Measurements from ENCODE around the gene NRG2. TPM values are rescaled to one million over a fixed set of nuclear protein-coding genes. Genes with fewer than 3 reads are reported as not detected.

Gene NRG2
- total and polyA plus RNA-seq, 2 experiments from 2014 or later, result 0.05 TPM; not detected in 1

DNA sequence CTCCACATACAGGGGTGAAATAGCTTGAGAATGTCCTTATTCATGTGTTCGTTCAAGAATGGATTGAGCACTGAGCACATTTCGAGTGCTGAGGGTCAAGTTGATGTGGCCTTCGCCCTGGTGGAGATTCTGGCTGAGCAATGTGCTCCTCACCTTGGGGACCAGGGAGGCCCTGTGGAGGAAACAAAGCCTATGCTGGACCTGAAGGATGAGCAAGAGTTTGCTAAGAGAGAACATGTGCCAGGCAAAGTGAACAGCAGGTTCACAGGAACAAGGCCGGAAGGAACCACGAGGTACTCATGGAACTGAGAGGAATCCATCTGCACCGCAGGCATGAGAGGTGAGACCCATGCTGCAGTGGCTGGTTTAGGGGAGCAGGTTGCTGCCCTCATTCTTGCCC, 145.1 kb downstream of the NRG2 start:
- in situ Hi-C loops (cut with MboI), result no loop called here
- no peak overlapping the region for H3K9ac ChIP-seq
- H3K9me2 ChIP-seq (ENCODE audit: insufficient read depth), result no peaks in the 10 kb centered on the region
- no peaks in the 10 kb centered on the region for H3K9me3 ChIP-seq (ENCODE audit: low read depth)
- H2AFZ ChIP-seq, result no peak overlapping the region
- H3K4me3 ChIP-seq, result no peak overlapping the region
- H3F3A ChIP-seq (ENCODE audit: insufficient read depth), result no peaks in the 10 kb centered on the region
- no peaks in the 10 kb centered on the region for H3K4me1 ChIP-seq (ENCODE audit: insufficient read depth)
- H3K36me3 ChIP-seq (ENCODE audit: low read depth), result no peaks in the 10 kb centered on the region
- H3K79me2 ChIP-seq (ENCODE audit: insufficient read depth), result no peaks in the 10 kb centered on the region
- no peaks in the 10 kb centered on the region for H4K20me1 ChIP-seq (ENCODE audit: insufficient read depth)
- no peak for DNase-seq
- H3K27me3 ChIP-seq (replicated peaks; ENCODE audit: insufficient read depth), result peaks cover 48% of the 10 kb centered on the region
- no peak overlapping the region for H3K27ac ChIP-seq
- no peak for TF ChIP-seq EZH2 (IDR thresholded peaks at IDR 0.05; ENCODE audit: insufficient read depth, poor library complexity, severe bottlenecking)
- no peak for TF ChIP-seq EZH2phosphoT487 (IDR thresholded peaks at IDR 0.05; ENCODE audit: insufficient read depth, low read depth)
- 67 to 76% methylated on average over 6 of the region's 6 CpGs for WGBS, 2 experiments (ENCODE audit: low coverage in 1 of 2, low lambda C conversion rate in 2 of 2, missing lambda C conversion rate in 2 of 2)
- no peak overlapping the region for H3K4me2 ChIP-seq (ENCODE audit: unreplicated experiment)

DNA sequence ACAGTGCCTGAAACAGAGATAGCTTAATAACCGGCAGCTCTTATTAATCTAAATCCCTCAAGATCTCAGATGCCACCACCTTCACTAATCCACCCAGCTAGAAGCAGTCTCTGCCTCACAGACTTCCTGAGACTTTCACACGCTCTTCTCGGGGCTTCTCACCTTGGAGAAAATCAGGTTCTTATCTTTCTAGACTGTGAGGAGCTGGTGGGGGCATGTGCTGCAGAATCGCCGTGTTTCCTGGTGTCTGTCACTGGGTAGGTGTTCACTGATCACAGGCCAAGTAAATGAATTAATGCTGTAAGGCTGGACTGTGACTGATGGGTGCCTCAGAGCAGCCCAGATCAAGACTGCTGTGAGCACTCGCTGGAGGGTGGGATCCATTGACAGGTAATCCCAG, 145.8 kb downstream of the NRG2 start:
- no peaks in the 10 kb centered on the region for H3K4me1 ChIP-seq (ENCODE audit: insufficient read depth)
- H3K27me3 ChIP-seq (replicated peaks; ENCODE audit: insufficient read depth), result peaks cover 45% of the 10 kb centered on the region

DNA sequence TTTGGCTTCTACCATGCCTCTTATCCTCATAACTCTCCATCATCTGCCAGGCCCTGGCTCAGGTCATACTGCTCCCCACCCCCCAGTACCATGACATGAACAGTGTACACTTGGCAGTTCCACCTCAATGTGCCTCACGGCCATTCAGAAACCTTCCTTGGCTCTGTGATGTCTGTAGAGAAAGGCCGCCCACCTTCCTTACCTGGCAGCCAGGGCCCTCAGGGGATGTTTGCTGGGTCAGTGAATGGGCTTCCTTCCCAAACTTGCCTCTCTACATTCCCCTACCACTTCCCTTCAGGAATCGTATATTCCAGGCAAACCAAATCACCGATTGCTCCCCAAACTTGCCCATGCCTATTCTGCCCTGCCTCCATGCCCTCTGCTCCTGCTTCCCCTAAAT, 146.4 kb downstream of the NRG2 start:
- 51 to 62% methylated on average over 4 of the region's 4 CpGs for WGBS, 2 experiments (ENCODE audit: low coverage in 1 of 2, low lambda C conversion rate in 2 of 2, missing lambda C conversion rate in 2 of 2)
- no peak for DNase-seq
- Histone ChIP-seq H3K4me2 (ENCODE audit: unreplicated experiment) (no peak overlapping the region), H3K4me3 (no peak overlapping the region), H3K4me1 (ENCODE audit: insufficient read depth) (no peaks in the 10 kb centered on the region), H3K27me3 (replicated peaks; ENCODE audit: insufficient read depth) (peaks cover 45% of the 10 kb centered on the region), H3F3A (ENCODE audit: insufficient read depth) (no peaks in the 10 kb centered on the region), H2AFZ (no peak overlapping the region), H3K9ac (no peak overlapping the region), H3K79me2 (ENCODE audit: insufficient read depth) (no peaks in the 10 kb centered on the region), H3K9me2 (ENCODE audit: insufficient read depth) (no peaks in the 10 kb centered on the region), H4K20me1 (ENCODE audit: insufficient read depth) (no peaks in the 10 kb centered on the region), H3K9me3 (ENCODE audit: low read depth) (no peaks in the 10 kb centered on the region), H3K27ac (no peak overlapping the region), H3K36me3 (ENCODE audit: low read depth) (no peaks in the 10 kb centered on the region)
- in situ Hi-C loops (cut with MboI), result no loop called here
- TF ChIP-seq EZH2 (IDR thresholded peaks at IDR 0.05; ENCODE audit: insufficient read depth, poor library complexity, severe bottlenecking), result no peak
- TF ChIP-seq EZH2phosphoT487 (IDR thresholded peaks at IDR 0.05; ENCODE audit: insufficient read depth, low read depth), result no peak

More for the DNA sequence above, 145.8 kb downstream of the NRG2 start:
- Histone ChIP-seq H3K79me2 (ENCODE audit: insufficient read depth) (no peaks in the 10 kb centered on the region), H3K4me3 (no peak overlapping the region), H3K9me3 (ENCODE audit: low read depth) (no peaks in the 10 kb centered on the region), H3K36me3 (ENCODE audit: low read depth) (no peaks in the 10 kb centered on the region), H3K27ac (no peak overlapping the region), H3K9me2 (ENCODE audit: insufficient read depth) (no peaks in the 10 kb centered on the region), H3F3A (ENCODE audit: insufficient read depth) (no peaks in the 10 kb centered on the region), H3K4me2 (ENCODE audit: unreplicated experiment) (no peak overlapping the region), H3K9ac (no peak overlapping the region), H4K20me1 (ENCODE audit: insufficient read depth) (no peaks in the 10 kb centered on the region), H2AFZ (no peak overlapping the region)
- in situ Hi-C loops (cut with MboI), result no loop called here
- TF ChIP-seq EZH2 (IDR thresholded peaks at IDR 0.05; ENCODE audit: insufficient read depth, poor library complexity, severe bottlenecking) (no peak), EZH2phosphoT487 (IDR thresholded peaks at IDR 0.05; ENCODE audit: insufficient read depth, low read depth) (no peak)
- 70 to 77% methylated on average over 6 of the region's 6 CpGs for WGBS, 2 experiments (ENCODE audit: low coverage in 1 of 2, low lambda C conversion rate in 2 of 2, missing lambda C conversion rate in 2 of 2)
- no peak for DNase-seq

DNA sequence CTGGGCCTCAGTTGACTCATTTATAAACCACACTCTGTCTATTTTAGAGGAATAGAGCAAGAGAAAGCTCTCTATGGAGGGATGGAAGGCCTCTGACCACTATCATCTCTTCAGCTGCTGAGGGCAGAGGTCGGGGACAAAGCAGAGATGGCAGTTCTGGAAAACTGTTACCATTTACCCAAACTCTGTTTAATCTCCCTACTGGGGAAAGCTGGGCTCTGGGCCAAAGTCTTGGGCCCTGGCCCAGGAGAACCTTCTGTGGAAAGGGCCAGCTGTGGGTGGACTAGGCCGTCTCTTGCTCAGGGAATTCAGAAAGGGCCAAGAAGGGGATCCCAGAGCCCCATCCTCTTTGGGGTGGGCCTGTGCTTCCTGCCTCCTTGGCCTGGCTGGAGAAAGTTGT, 147.5 kb downstream of the NRG2 start:
- peaks cover 45% of the 10 kb centered on the region for H3K27me3 ChIP-seq (replicated peaks; ENCODE audit: insufficient read depth)

DNA sequence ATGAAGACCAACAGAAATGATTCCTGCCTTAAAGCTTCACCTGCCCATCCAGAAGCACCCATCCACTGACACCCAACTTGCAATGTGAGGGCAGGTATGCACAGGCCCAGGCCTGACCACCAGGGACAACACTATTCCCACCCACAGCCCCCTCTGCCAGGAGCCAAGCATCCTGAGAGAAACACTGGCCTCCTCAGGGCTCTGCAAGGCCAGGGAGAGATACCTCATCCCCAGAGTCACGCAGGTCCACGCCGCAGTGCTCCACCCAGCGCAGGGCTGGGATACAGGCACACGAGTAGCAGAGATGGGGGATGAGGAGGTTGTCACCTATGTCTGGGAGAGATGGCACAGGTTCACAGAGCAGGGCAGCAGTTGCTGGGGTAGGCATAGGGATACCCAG, 148.1 kb downstream of the NRG2 start:
- 71 to 82% methylated on average over 5 of the region's 5 CpGs for WGBS, 2 experiments (ENCODE audit: low coverage in 1 of 2, low lambda C conversion rate in 2 of 2, missing lambda C conversion rate in 2 of 2)
- no peaks in the 10 kb centered on the region for H4K20me1 ChIP-seq (ENCODE audit: insufficient read depth)
- no peaks in the 10 kb centered on the region for H3K9me3 ChIP-seq (ENCODE audit: low read depth)
- TF ChIP-seq EZH2 (IDR thresholded peaks at IDR 0.05; ENCODE audit: insufficient read depth, poor library complexity, severe bottlenecking) (no peak), EZH2phosphoT487 (IDR thresholded peaks at IDR 0.05; ENCODE audit: insufficient read depth, low read depth) (no peak)
- H3K4me2 ChIP-seq (ENCODE audit: unreplicated experiment), result no peak overlapping the region
- no peak overlapping the region for H3K27ac ChIP-seq
- no peak for DNase-seq
- H3K9ac ChIP-seq, result no peak overlapping the region
- H3K79me2 ChIP-seq (ENCODE audit: insufficient read depth), result no peaks in the 10 kb centered on the region
- no peak overlapping the region for H3K4me3 ChIP-seq
- no peaks in the 10 kb centered on the region for H3K9me2 ChIP-seq (ENCODE audit: insufficient read depth)
- no peaks in the 10 kb centered on the region for H3K4me1 ChIP-seq (ENCODE audit: insufficient read depth)
- H2AFZ ChIP-seq, result no peak overlapping the region
- in situ Hi-C loops (cut with MboI), result no loop called here
- H3K27me3 ChIP-seq (replicated peaks; ENCODE audit: insufficient read depth), result peaks cover 41% of the 10 kb centered on the region
- no peaks in the 10 kb centered on the region for H3F3A ChIP-seq (ENCODE audit: insufficient read depth)
- no peaks in the 10 kb centered on the region for H3K36me3 ChIP-seq (ENCODE audit: low read depth)

More for the DNA sequence above, 147.5 kb downstream of the NRG2 start:
- H3K27ac ChIP-seq, result no peak overlapping the region
- H2AFZ ChIP-seq, result no peak overlapping the region
- no peaks in the 10 kb centered on the region for H3K9me3 ChIP-seq (ENCODE audit: low read depth)
- H3K9ac ChIP-seq, result no peak overlapping the region
- no peak overlapping the region for H3K4me3 ChIP-seq
- no peaks in the 10 kb centered on the region for H3K4me1 ChIP-seq (ENCODE audit: insufficient read depth)
- no peak overlapping the region for H3K4me2 ChIP-seq (ENCODE audit: unreplicated experiment)
- in situ Hi-C loops (cut with MboI), result no loop called here
- H3K9me2 ChIP-seq (ENCODE audit: insufficient read depth), result no peaks in the 10 kb centered on the region
- TF ChIP-seq EZH2phosphoT487 (IDR thresholded peaks at IDR 0.05; ENCODE audit: insufficient read depth, low read depth) (no peak), EZH2 (IDR thresholded peaks at IDR 0.05; ENCODE audit: insufficient read depth, poor library complexity, severe bottlenecking) (no peak)
- WGBS, 2 experiments (ENCODE audit: low coverage in 1 of 2, low lambda C conversion rate in 2 of 2, missing lambda C conversion rate in 2 of 2), result 51 to 54% methylated on average over 2 of the region's 2 CpGs
- H4K20me1 ChIP-seq (ENCODE audit: insufficient read depth), result no peaks in the 10 kb centered on the region
- no peaks in the 10 kb centered on the region for H3K36me3 ChIP-seq (ENCODE audit: low read depth)
- DNase-seq, result no peak
- H3K79me2 ChIP-seq (ENCODE audit: insufficient read depth), result no peaks in the 10 kb centered on the region
- no peaks in the 10 kb centered on the region for H3F3A ChIP-seq (ENCODE audit: insufficient read depth)
